Measurements from ENCODE around the gene TFF2.

Gene TFF2

GRCh38 chr21:42350927-42351426 lies at the start of gene TFF2:
TSS of gene TFF2 (minus strand) at chr21:42350994. CDS start at chr21:42350957, 37 bp downstream.
- DNase-seq, result peak; percentile 38

GRCh38 chr21:42400525-42400924 lies 49.7 kb upstream of the TFF2 start:
- DNase-seq, result no peak

- no peak for DNase-seq
Measured at GRCh38 chr21:42398436-42399028, 47.7 kb upstream of the TFF2 start.

GRCh38 chr21:42397746-42398394 lies 47.1 kb upstream of the TFF2 start:
- DNase-seq, result no peak

- DNase-seq, result no peak
Measured at GRCh38 chr21:42396799-42397745, 46.3 kb upstream of the TFF2 start.

GRCh38 chr21:42395905-42396651 lies 45.3 kb upstream of the TFF2 start, which contains the start of gene TMPRSS3:
TSS of gene TMPRSS3 (minus strand) at chr21:42396052. CDS start at chr21:42395417, 635 bp downstream.
- no peak for DNase-seq

GRCh38 chr21:42395302-42395701 lies 44.5 kb upstream of the TFF2 start:
- no peak for DNase-seq

GRCh38 chr21:42393443-42393950 lies 42.7 kb upstream of the TFF2 start:
- no peak for DNase-seq

- no peak for DNase-seq
Measured at GRCh38 chr21:42392731-42393442, 42.1 kb upstream of the TFF2 start.

GRCh38 chr21:42391297-42391696 lies 40.5 kb upstream of the TFF2 start:
- DNase-seq, result no peak

GRCh38 chr21:42390696-42391095 lies 39.9 kb upstream of the TFF2 start:
- no peak for DNase-seq

- no peak for DNase-seq
Measured at GRCh38 chr21:42390193-42390592, 39.4 kb upstream of the TFF2 start.

- DNase-seq, result no peak
Measured at GRCh38 chr21:42389449-42389835, 38.6 kb upstream of the TFF2 start.

- no peak for DNase-seq
Measured at GRCh38 chr21:42388740-42389448, 38.1 kb upstream of the TFF2 start.

- no peak for DNase-seq
Measured at GRCh38 chr21:42387843-42388340, 37.1 kb upstream of the TFF2 start.

- no peak for DNase-seq
Measured at GRCh38 chr21:42387164-42387563, 36.4 kb upstream of the TFF2 start.

- no peak for DNase-seq
Measured at GRCh38 chr21:42386034-42386591, 35.3 kb upstream of the TFF2 start.

- no peak for DNase-seq
Measured at GRCh38 chr21:42385619-42386018, 34.8 kb upstream of the TFF2 start.

GRCh38 chr21:42384989-42385388 lies 34.2 kb upstream of the TFF2 start:
- no peak for DNase-seq

GRCh38 chr21:42384156-42384945 lies 33.6 kb upstream of the TFF2 start:
- DNase-seq, result no peak

All from activated CD8-positive, alpha-beta memory T cell treated with anti-CD3 and anti-CD28 coated beads for 24 hours (primary cell).